CD4-positive, alpha-beta T cell treated with Interleukin-2 at 100 ng/mL for 4 hours (primary cell): ENCODE measurements around the gene CARD6.
"Not testable (repeated sequence)": the region's sequence is repeated elsewhere in the genome, so short reads cannot be mapped to it uniquely, and the experiment has no call there.

Experiments
- DNase-seq: peaks from one replicate; pipeline ENCODE4 v3.0.0-alpha.2; 2020; ENCODE audit warnings: low spot score

Gene CARD6

DNA sequence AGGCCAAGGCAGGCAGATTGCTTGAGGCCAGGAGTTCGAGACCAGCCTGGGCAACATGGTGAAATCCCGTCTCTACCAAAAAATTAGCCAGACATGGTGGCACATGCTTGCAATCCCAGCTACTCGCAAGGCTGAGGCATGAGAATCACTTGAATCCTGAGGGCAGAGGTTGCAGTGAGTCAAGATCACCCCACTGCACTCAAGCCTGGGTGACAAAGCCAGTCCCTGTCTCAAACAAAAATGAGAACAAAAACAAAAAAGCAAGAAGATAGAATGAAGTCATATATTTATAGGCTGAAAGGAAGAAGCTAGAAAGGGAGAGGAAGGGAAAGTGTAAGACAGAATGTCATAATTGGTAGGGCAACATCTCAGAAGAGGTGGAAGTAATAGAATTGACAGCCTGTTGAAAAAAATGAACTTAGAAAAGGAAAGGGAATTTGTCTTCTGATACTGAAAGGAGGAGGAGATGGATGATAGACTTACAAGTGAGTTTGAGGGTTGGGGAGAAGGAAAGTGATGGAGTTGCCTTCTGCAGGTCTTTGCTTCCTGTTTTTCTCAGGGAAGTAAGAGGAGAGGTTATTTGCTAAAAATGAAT is 32.2 kb downstream of the CARD6 start:
- no peak for DNase-seq

DNA sequence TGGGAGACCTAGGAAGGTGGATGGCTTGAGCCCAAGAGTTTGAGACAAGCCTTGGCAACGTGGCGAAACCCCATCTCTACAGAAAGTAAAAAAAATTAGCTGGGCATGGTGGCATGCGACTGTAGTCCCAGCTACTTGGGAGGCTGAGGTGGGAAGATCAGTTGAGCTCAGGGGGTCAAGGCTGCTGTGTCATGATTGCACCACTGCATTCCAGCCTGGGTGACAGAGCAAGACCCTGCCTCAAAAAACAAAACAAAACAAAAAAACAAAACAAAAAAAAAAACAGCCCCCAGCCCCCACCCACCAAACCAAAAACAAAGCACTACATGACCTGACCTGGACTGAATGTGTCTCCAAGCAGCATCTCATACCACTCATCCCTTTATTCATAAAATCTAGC is 34.8 kb downstream of the CARD6 start:
- no peak for DNase-seq

GRCh38 chr5:40877371-40877988 is 36.3 kb downstream of the CARD6 start:
- DNase-seq = peak; percentile 20

- peak; percentile 16 for DNase-seq
Observed at GRCh38 chr5:40879163-40879942, 38.2 kb downstream of the CARD6 start.

DNA sequence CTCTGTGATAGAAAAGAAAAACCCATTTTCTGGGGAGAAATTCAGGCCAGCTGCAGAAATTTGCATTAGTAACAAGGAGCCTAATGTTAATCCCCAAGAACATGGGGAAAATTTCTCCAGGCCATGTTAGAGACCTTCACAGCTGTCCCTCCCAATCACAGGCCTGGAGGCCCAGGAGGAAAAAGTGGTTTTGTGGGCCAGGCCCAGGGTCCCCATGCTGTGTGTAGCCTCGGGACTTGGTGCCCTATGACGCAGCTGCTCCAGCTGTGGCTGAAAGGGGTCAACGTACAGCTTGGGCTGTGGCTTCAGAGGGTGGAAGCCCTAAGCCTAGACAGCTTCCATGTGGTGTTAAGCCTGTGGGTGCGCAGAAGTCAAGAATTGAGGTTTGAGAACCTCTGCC is 41.1 kb downstream of the CARD6 start:
- DNase-seq = no peak

GRCh38 chr5:40883051-40883450 is 41.9 kb downstream of the CARD6 start:
- not testable (repeated sequence) for DNase-seq

- DNase-seq = not testable (repeated sequence)
Observed at GRCh38 chr5:40895440-40896425, 54.6 kb downstream of the CARD6 start.

DNA sequence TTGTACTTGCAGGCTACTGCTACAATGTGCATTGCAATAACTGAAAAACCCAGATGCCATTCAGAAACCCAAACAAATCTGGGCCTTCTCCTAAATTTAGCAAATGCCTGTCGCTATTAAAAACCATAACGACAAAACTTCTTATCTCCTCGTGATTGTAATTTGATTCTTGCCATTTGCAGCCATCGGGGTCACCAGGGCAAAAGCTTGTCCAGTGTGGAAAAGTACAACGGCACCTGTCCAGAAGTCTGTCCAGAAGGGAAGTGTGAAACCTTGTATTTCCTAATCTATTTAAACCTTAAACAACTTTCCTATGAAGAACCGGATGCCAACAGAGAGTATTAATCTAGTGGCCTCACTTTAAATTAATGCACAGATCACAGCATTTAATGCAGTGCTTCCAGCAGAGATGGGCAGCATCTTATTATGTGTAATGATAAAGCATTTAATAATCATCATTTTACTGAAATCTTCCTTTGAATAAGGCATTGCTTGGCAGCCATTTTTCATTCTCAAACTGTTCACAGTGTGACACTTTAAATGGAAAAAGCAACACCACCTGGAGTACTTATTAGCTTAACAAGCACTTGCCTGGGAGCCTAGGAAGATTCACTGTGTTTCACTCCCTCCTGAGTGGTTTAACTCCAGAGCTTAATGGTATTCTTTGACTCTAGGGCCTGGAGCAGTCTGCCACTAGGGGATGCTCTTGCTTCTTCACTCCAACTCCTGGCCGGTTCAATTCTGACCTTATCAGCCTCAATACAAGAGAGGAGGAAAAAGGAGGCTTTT is 63.2 kb downstream of the CARD6 start:
- DNase-seq = peak; percentile 22

GRCh38 chr5:40904994-40905306 is 63.8 kb downstream of the CARD6 start:
- no peak for DNase-seq

DNA sequence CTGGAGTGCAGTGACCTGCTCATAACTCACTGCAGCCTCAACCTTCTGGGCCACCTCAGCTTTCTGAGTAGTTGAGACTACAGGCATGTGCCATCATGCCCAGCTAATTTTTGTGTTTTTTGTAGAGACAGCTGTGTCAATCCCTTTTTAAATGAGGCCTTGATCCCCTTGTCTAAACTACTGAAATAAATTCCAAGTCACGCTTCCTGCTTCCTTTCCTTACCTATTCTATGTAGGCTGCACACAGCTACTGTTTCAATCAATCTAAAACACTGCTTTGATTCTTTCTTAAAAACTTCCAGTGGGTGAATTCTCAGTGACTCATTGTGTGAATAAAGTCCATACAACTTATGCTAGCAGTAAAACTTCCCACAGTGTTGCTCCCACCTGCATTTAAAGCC is 65.2 kb downstream of the CARD6 start:
- DNase-seq = no peak

- DNase-seq = no peak
Observed at GRCh38 chr5:40909264-40909663, 68.1 kb downstream of the CARD6 start, which contains the start of gene C7. TSS of gene C7 (plus strand) at chr5:40909497. CDS start at chr5:40909611, 114 bp downstream.

GRCh38 chr5:40909723-40910122 is 68.6 kb downstream of the CARD6 start:
- DNase-seq = no peak
